SW 1271 (cell line): ENCODE results near the gene PTPN22.

Experiments used
- DNase-seq, 2 experiments: peaks; one replicate each; lab custom pipeline; 2025; lab: John Stamatoyannopoulos, UW

The PTPN22 gene

DNA sequence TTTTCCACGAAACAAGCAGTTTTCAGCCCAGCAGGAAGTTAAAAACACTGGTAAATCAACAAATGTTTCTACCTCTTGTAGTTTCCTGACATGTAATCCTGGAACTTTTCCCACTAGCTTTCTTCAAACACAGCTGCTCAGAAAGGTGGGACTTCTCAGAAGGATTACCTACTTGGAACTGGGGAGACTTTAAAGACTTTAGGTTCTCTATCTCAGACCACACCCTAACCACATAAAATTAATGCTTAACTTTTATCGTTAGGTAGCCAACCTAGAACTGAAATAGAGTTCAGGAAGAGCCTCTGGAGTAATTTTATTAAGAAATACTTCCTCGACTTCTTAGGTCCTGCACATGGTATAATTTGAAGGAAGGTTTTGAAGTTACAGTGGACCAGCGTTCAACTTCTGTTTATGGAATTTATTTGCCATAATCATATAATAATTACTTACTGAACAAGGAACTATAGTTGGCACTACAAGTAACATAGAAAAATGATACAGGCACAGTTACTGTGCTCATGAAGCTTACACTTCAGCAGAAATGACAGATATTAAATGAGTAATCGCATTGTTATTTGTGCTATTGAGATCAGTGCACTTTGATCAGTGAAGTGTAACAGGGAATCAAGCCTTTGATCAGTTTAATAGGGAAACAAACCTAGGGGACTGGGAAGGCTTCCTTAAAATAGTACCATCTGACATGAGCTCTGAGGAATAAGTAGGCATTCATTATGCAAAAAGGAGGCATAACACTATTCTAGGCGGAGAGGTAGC, 16.1 kb upstream of the PTPN22 start, which contains the start of gene BCL2L15:
Gene BCL2L15 (minus strand): TSS at position 180 of the 774 bp plus-strand sequence. CDS start 206 bp downstream, outside the sequence.
- no peak for DNase-seq

DNA sequence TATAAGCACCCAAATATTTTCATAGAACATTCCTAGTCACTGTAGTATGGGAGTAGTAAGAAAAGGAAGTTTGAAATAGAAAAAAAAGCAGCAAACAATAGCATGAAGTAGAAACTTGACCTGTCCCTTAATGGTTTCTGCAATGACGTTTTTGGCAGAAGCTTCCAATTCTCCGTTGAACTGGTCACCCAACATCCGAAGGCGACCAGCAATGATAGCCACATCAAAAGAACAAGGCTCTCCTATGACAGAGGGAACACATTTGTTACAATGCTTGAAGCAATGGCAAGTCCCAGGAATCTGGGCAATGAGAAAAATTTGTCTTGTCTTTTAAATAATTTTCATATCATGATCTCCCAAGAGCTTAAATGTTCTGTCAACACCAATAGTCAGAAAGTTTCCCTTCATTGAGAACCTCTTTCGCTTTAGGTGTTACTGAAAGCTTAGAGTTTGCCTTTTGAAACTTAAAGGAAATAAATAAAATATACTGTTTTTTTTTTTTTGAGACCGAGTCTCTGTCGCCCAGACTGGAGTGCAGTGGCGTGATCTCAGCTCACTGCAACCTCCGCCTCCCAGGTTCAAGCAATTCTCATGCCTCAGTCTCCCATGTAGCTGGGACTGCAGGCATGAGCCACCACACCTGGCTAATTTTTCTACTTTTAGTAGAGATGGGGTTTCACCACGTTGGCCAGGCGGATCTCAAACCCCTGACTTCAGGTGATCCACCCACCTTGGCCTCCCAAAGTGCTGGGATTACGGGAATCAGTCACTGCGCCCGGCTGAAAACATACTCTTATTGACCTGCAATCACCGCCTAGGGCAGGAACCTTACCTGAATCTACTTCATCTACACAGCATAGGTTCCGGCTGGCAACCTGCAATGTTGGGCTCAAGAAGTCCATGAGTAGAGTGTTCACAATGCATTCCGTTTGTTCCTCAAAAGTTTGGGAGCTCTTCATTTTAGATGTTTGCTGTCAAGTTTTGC, 15.2 kb upstream of the PTPN22 start:
- DNase-seq: no peak

- no peak for DNase-seq
Measured at GRCh38 chr1:113881661-113882060, 10.1 kb upstream of the PTPN22 start.

GRCh38 chr1:113879739-113880038, 8.2 kb upstream of the PTPN22 start:
- no peak for DNase-seq

- no peak for DNase-seq
Measured at GRCh38 chr1:113876176-113876575, 4.7 kb upstream of the PTPN22 start.

DNA sequence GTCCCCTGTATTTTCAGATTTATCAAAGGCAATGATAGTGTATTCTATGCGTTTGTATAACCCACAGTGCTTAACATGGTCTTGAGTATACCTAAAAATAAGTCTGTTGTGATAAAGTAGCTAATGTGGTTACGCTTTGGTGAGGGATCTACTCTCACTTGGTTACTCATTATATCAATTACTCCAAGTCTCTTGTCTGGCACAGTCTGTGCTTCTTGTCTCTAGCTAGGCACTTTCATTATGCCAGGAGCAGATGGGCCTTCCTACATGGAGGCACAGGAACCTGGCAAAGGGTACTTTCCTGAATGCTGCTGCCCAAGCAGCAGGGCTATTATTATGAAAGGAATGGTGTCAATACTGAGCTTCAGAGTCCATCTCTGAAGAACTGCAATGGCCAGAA, 4.2 kb upstream of the PTPN22 start:
- DNase-seq: no peak

- DNase-seq: peak in 1 of 2 experiments; percentile 42
Measured at GRCh38 chr1:113874012-113874879, 2.7 kb upstream of the PTPN22 start.

DNA sequence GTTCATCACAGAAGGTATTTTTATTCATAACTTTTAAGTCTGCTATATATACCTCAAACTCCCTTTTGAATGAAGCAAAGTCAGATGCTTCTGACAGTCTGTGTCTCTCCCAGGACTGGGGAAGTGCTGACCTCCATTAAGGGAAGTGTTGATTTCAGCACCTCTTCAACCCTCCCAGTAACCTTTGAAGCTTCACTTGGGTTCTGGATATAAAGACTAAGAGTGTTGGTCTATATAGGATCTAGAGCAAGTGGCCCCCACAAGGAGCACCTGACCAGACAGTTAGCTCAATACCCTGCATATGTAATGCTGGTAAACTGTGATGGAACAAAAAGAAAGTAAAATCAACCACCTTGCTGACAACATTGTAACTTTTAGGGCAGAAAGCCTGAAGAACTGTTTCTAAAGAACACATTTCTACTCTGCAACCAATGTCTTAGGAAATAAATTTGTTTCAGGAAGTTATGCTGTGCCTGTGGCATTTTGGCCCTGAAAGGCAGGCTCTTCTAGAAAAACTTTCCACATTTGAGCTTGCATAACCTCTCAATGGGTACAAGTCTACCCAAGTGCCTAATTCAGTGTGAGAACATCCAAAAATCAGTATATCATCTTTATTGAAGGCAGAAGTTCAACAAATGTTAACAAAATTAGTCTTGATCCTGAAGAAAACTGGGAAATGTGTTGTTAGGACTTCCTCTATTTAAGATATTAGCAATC, 865 bp upstream of the PTPN22 start:
- DNase-seq: no peak

DNA sequence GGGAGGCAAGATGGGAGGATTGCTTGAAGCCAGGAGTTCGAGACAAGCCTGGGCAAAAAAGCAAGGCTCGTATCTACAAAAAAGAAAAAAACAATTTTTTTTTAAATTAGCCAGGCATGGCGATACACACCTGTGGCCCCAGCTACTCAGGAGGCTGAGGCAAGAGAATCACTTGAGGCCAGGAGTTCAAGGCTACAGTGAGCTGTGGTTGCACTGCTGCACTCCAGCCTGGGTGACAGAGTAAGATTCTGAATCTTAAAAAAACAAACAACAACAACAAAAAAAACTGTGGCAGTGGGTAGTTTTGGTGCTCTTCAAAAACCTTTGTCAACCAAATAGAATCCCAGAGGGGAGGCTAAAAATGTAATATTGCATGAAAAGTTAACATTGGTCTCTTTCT, 734 bp downstream of the PTPN22 start:
- DNase-seq: no peak

GRCh38 chr1:113868387-113869083, 3.0 kb downstream of the PTPN22 start:
- DNase-seq: peak in 1 of 2 experiments; percentile 8

DNA sequence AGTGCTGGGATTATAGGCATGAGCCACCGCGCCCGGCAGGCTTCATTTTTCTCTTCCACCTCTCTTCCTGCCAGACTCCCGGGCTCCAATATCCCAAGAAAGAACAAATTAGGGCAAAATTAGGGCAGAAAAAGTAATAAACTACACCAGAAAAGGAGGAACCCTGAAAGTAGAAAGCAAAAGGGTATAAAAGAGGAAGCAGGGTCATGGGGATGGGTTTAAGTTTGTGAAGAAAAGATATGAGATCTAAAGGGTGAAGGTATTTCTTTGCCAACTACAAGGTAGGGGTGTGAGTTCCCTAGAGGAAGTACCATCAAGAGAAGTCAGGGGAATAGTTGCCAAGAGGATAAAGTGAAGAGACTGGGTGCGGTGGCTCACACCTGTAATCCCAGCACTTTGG, 9.9 kb downstream of the PTPN22 start:
- no peak for DNase-seq

DNA sequence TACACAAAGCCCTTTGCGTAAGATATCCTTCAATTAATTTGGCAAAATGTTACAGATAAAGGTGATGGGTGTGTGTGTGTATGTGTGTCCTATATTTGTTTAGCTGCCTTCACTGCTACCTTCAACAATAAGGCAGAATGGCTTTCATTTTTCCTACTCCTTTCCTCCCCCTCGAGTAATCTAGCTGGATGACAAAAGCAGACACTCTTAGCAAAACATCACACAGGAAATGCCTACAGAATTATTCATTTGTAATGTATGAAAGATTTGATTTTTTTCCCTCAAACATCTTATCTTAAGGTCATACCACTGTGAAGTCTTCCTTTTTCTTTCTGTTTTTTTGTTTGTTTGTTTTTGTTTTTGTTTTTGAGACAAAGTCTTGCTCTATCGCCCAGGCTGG, 10.6 kb downstream of the PTPN22 start:
- DNase-seq: peak; percentile 47 to 80

DNA sequence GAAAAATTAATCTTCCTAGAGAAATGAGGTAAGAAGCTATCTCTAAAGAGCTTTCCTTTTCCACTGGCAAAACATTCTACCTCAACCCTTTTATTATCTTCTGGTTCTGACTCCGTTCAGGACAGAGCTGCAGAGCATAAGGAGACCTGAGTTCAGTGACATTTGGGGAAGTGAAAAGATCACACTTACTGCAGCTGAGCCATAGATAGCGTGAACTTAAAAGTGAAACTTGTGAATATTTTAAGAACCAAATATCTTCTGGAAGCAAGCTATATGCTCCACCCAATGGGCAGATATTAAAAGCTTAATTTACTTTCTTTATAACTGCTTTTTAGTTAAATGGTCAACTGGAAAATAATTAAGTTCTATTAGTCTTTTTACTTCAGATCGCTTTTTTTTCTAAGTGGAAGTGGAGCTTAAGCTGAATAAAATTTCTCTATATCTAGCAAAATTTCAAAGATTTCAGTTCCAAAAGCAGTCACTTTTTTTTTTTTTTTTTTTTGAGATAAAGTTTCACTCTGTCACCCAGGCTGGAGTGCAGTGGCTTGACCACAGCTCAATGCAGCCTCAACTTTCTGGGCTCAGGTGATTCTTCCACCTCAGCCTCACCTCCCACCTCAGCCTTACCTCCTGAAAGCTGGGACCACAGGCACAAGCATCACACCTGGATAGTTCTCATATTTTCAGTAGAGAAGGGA, 11.9 kb downstream of the PTPN22 start:
- DNase-seq: no peak

DNA sequence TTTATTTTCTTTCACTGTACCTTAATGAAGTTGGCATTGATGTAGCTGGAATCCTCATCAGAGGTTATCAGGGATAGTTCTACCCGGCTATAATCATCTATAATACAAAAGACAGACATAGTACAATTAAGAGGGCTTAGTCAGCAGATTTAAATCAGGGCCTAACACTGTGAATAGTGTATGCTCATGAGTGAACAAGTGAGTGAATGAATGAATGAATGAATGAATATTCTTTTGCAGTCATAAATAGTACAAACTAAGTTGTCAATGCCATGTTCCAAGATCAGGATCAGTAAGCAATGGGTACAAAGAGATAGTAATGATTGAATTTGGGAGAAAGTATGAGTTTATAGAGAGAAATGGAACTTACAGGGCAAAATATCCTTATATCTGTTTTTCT, 12.5 kb downstream of the PTPN22 start:
- no peak for DNase-seq

DNA sequence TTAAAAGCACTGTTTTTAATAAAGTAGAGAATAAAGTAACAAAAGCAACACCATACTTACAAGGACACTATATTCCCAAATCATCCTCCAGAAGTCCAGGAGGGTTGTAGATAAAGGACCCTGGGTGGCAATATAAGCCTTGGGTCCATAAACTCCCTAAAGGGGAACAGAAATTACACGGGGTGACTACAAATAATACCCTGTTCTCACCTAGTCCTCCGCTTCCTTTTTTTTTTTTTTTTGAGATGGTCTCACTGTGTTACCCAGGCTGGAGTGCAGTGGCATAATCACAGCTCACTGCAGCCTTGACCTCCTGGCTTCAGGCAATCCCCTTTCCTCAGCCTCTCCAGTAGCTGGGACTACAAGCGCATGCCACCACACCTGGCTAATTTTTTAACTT, 13.1 kb downstream of the PTPN22 start:
- no peak for DNase-seq

DNA sequence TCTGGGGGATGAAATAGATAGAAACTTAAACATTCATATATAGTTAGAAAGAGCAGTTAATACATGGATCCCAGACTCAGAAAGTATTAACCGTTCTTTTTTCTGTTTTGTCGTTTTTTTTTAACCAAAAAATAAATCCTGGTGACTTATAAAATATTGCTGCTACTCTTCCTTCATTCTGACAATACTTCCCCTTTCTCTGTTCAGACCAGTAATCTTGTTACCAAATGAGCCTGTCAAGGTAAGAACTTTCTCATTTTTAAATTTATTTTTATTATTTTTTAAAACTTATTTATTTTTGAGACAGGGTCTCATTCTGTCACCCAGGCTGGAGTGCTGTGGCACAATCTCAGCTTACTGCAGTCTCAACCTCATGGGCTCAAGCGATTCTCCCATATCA, 13.7 kb downstream of the PTPN22 start:
- DNase-seq: no peak

DNA sequence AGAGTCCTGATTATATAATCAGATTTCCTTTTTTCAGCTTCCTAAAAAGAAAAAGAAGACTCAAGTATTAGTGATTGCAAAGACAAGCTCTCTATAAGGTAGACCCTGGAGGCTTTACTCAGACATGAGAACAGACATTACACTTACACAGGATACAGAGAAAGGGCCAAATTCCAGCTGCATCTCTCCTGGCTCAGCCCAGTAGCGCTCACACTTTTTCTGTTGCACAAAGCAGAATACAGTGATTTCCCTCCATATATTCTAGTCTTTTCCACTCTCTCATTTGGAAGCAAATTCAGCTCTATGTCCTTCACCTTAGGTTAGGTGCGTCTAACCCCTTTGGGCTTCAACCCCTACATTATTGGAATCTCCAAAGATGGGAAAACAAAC, 15.1 kb downstream of the PTPN22 start:
- no peak for DNase-seq

DNA sequence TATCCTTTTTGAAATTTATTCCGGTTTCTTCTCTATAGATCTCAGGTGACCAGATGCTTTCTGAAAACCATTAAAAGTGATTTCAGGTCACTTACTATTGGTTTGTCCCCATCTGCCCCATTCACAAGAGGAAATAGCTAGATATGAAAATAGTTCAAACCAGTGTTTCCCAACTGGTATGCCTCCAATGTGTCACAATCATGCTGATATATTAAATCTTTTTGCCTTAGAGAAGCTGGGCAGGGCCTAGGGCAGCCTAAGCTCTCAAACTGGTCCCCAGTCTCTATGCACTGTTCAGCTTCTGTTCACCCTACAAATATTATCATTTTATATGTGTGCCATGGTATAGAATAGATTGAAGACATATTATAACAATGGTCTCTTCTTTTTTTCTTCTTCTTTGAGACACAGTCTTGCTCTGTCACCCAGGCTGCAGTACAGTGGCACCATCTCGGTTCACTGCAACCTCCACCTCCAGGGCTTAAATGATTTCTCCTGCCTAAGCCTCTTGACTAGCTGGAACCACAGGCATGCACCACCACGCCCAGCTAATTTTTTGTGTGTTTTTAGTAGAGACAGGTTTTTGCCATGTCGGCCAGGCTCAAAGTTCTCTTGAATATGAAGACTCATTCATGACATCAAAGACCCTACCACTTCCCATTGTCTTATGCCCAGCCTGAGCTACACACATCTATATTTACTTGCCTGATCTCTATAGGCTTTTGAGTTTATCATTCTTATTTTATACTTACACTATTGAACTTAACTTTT, 15.7 kb downstream of the PTPN22 start:
- DNase-seq: no peak

DNA sequence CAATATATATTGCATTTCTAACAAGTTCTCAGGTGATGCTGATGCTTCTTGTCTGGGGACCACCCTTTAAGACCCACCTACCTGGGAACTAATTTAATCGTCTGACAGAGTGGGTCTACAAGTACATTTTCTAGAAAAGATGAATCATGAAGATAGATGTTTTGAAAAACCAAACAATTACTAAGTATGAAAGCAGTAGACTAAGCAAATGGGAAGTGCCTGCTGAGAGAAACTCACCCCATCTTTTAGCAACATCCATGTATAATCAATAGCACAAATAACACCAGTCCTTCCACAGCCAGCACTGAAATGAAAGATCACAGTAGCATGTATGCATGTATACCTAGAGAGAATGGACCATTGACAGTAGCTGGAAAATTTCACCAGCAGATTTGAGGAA, 17.3 kb downstream of the PTPN22 start:
- no peak for DNase-seq
